Measurements from ENCODE around the gene COX7B.

DNA sequence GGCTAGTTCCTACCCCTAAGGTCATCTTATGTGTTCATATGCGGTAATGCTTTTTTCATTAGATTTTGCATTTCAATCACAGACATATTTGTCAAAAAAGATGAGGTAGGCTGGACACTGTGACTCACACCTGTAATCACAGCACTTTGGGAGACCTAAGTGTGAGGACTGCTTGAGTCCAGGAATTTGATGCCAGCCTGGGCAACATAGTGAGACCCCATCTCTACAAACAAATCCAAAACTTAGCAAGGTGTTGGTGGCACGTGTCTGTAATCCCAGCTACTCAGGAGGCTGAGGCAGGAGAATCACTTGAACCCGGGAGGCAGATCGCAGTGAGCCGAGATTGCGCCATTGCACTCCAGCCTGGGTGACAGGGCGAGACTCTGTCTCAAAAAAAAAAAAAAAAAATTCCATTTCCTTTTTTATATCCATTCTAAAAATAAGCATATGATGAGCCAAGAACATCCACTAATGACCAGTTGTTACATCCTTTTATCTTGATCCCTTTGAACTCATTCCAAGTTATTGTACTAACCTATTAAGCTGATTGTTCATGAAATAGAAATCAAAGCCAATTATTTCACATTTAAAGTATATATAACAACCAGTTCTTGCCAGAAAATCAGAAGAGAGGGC lies 46.8 kb downstream of the COX7B start:
- no peak for TF ChIP-seq POLR2AphosphoS5 (IDR thresholded peaks at IDR 0.05; ENCODE audit: low read depth, low read length)
- TF ChIP-seq, protein P1, sequence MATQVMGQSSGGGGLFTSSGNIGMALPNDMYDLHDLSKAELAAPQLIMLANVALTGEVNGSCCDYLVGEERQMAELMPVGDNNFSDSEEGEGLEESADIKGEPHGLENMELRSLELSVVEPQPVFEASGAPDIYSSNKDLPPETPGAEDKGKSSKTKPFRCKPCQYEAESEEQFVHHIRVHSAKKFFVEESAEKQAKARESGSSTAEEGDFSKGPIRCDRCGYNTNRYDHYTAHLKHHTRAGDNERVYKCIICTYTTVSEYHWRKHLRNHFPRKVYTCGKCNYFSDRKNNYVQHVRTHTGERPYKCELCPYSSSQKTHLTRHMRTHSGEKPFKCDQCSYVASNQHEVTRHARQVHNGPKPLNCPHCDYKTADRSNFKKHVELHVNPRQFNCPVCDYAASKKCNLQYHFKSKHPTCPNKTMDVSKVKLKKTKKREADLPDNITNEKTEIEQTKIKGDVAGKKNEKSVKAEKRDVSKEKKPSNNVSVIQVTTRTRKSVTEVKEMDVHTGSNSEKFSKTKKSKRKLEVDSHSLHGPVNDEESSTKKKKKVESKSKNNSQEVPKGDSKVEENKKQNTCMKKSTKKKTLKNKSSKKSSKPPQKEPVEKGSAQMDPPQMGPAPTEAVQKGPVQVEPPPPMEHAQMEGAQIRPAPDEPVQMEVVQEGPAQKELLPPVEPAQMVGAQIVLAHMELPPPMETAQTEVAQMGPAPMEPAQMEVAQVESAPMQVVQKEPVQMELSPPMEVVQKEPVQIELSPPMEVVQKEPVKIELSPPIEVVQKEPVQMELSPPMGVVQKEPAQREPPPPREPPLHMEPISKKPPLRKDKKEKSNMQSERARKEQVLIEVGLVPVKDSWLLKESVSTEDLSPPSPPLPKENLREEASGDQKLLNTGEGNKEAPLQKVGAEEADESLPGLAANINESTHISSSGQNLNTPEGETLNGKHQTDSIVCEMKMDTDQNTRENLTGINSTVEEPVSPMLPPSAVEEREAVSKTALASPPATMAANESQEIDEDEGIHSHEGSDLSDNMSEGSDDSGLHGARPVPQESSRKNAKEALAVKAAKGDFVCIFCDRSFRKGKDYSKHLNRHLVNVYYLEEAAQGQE (IDR thresholded peaks at IDR 0.05; ENCODE audit: insufficient read depth in 1 of 2, low read depth in 2 of 2, low read length in 2 of 2): no peak
- no peak for TF ChIP-seq TAF1 (IDR thresholded peaks at IDR 0.05; ENCODE audit: borderline replicate concordance, insufficient read depth, low read length)
- no peak for TF ChIP-seq SIN3A (IDR thresholded peaks at IDR 0.05; ENCODE audit: borderline replicate concordance, insufficient read depth, low read length)

Measured in PFSK-1 (cell line).